Smooth muscle cell (in vitro differentiated cells): ENCODE data around the gene P2RX7. TPM values are rescaled to one million over a fixed set of nuclear protein-coding genes. Genes with fewer than 3 reads are reported as not detected.
"Not testable (repeated sequence)": the region's sequence is repeated elsewhere in the genome, so short reads cannot be mapped to it uniquely, and the experiment has no call there.

Experiments used
- DNase-seq: peaks from one replicate; lab custom pipeline; 2025; ENCODE audit not compliant: unreplicated experiment; lab: John Stamatoyannopoulos, UW
- H2AFZ ChIP-seq: fragments of 200-600 bp; sonication (generic); 2 replicates; pipeline ENCODE4 v1.6.0; 2016; ENCODE audit warnings: antibody characterized with exemption, low read depth, mild to moderate bottlenecking
- H3F3A ChIP-seq: fragments of 200-600 bp; sonication (generic); 2 replicates; pipeline ENCODE4 v1.6.0; 2017; ENCODE audit warnings: antibody characterized with exemption, low read depth
- H3K27ac ChIP-seq: fragments of 200-600 bp; sonication (generic); 2 replicates; pipeline ENCODE4 v1.5.1; 2016; ENCODE audit warnings: low read depth, mild to moderate bottlenecking
- H3K27me3 ChIP-seq: fragments of 200-600 bp; sonication (generic); 2 replicates; pipeline ENCODE4 v1.6.1; 2016; ENCODE audit warnings: low read depth, mild to moderate bottlenecking
- H3K36me3 ChIP-seq: fragments of 200-600 bp; sonication (generic); 2 replicates; pipeline ENCODE4 v1.5.1; 2016; ENCODE audit warnings: low read depth
- H3K4me1 ChIP-seq: fragments of 200-600 bp; sonication (generic); 2 replicates; pipeline ENCODE4 v1.5.1; 2016; ENCODE audit warnings: low read depth
- H3K4me2 ChIP-seq: fragments of 200-600 bp; sonication (generic); 2 replicates; pipeline ENCODE4 v1.6.0; 2016; ENCODE audit warnings: mild to moderate bottlenecking
- H3K4me3 ChIP-seq: fragments of 200-600 bp; sonication (generic); 2 replicates; pipeline ENCODE4 v1.5.1; 2016; ENCODE audit warnings: mild to moderate bottlenecking
- H3K79me2 ChIP-seq: fragments of 200-600 bp; sonication (generic); 2 replicates; pipeline ENCODE4 v1.6.0; 2016; ENCODE audit warnings: low read depth, mild to moderate bottlenecking
- H3K9ac ChIP-seq: fragments of 200-600 bp; sonication (generic); 2 replicates; pipeline ENCODE4 v1.6.0; 2016; ENCODE audit warnings: low read depth
- H3K9me3 ChIP-seq: fragments of 200-600 bp; sonication (generic); replicated peaks from 2 replicates; pipeline ENCODE4 v1.5.1; 2016; ENCODE audit warnings: low read depth
- H4K20me1 ChIP-seq: fragments of 200-600 bp; sonication (generic); 2 replicates; pipeline ENCODE4 v1.6.0; 2016; ENCODE audit warnings: low read depth
- CTCF ChIP-seq: fragments of 200-600 bp; sonication (generic); IDR thresholded peaks from 2 replicates; pipeline ENCODE4 v1.5.1; 2017; ENCODE audit warnings: borderline replicate concordance, mild to moderate bottlenecking, antibody characterized with exemption; ENCODE audit not compliant: insufficient read depth, poor library complexity, severe bottlenecking
- WGBS: methylation state at CpG from one replicate; pipeline ENCODE4 v1.1.7; 2016; ENCODE audit warnings: low lambda C conversion rate; 5-methylcytosine and 5-hydroxymethylcytosine counted together
- polyA plus RNA-seq: library from polyadenylated mRNA; unstranded; fragments of >200 nt; fragmentation: Nextera tagmentation; extraction: Ambion mirVana; gene quantifications from 2 replicates; pipeline ENCODE4 v1.2.1, GENCODE V29; 2016
- total RNA-seq: library from RNA; depleted of rRNA; stranded (reverse); fragments of >200 nt; gene quantifications from 2 replicates; pipeline ENCODE4 v1.2.3, GENCODE V29; 2014

The P2RX7 gene
- total and polyA plus RNA-seq, 2 experiments from 2014 or later = 1.1 to 1.6 TPM

DNA sequence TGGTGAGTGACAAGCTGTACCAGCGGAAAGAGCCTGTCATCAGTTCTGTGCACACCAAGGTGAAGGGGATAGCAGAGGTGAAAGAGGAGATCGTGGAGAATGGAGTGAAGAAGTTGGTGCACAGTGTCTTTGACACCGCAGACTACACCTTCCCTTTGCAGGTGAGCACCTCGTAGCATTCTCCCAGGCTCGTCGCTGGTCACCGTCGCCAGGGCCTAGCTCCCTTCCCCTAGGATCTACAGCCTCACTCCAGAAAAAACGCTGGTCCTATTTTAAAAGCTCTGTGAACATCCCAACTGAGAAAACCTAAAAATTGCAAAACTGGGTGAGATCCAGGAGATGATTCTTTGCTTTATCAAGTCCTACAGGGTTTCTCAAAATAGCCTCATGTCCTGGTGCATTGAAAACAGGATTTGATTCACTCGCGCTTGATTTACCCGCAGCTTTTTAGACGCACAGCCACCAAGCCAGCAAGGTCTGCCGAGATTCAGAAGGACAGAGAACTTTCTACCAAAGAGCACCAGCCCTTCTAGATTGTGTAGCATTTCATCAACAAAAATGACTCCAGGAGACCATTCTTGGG is 22.2 kb downstream of the P2RX7 start:
- Histone ChIP-seq H3K36me3 (no peaks in the 10 kb centered on the region), H3K79me2 (no peaks in the 10 kb centered on the region), H3K9ac (no peak overlapping the region), H3K4me2 (no peak overlapping the region), H3K4me1 (peaks cover 11% of the 10 kb centered on the region), H3K4me3 (no peak overlapping the region), H2AFZ (no peak overlapping the region), H3K9me3 (no peaks in the 10 kb centered on the region), H3K27ac (no peak overlapping the region), H3K27me3 (peaks cover under 1% of the 10 kb centered on the region), H3F3A (no peaks in the 10 kb centered on the region), H4K20me1 (no peaks in the 10 kb centered on the region)
- no peak for DNase-seq
- WGBS = 92% methylated on average over 14 of the region's 14 CpGs
- no peak for TF ChIP-seq CTCF

DNA sequence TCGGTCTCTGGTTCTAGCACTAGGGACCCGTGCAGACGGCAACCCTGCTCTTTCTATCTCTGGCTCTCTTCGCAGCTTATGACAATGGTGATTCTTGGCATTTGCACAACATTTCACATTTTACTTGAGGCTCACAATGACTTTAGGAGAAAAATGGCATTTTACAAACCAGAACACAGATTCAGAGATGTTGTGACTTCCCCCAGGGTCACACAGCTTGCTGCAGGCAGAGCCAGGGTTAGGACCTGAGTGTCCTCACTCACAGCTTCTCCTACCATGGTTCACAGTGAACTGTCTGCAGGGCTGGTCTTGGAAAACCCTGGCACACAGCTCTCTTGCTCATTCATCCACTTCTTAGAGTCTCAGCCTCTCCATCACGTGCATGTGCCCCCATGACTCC is 23.7 kb downstream of the P2RX7 start:
- 85% methylated on average over 5 of the region's 5 CpGs for WGBS
- no peaks in the 10 kb centered on the region for H3F3A ChIP-seq
- TF ChIP-seq CTCF = no peak

DNA sequence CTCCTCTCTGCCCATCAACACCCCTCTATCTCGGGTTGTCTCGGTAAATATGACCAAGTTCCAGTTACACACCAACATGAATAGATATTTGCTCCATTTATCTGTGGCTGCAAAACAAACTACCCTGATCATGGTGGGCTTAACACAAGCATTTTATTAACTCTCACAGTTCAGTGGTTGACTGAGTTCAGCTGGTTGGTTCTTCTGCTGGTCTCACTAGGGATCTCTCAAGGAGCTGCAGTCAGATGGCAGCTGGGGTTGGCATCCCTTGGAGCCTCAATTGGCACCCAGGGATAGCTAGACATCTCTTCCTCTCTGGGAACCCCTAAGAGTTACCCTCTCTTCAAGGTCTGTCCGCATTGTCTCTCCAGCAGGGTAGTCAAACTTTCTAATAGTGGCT is 25.4 kb downstream of the P2RX7 start:
- Histone ChIP-seq H2AFZ (no peak overlapping the region), H3K27ac (no peak overlapping the region), H3K4me2 (no peak overlapping the region), H3K4me1 (peaks cover 11% of the 10 kb centered on the region), H3F3A (no peaks in the 10 kb centered on the region), H3K9ac (no peak overlapping the region), H3K79me2 (no peaks in the 10 kb centered on the region), H4K20me1 (no peaks in the 10 kb centered on the region), H3K27me3 (peaks cover 5% of the 10 kb centered on the region), H3K4me3 (no peak overlapping the region), H3K9me3 (no peaks in the 10 kb centered on the region), H3K36me3 (no peaks in the 10 kb centered on the region)
- no peak for TF ChIP-seq CTCF
- WGBS = 94% methylated on average over 3 of the region's 3 CpGs
- DNase-seq = no peak

More for the DNA sequence above, 23.7 kb downstream of the P2RX7 start:
- Histone ChIP-seq H3K9ac (no peak overlapping the region), H3K4me2 (no peak overlapping the region), H3K36me3 (no peaks in the 10 kb centered on the region), H2AFZ (no peak overlapping the region), H3K9me3 (no peaks in the 10 kb centered on the region), H3K27me3 (peaks cover 5% of the 10 kb centered on the region), H4K20me1 (no peaks in the 10 kb centered on the region), H3K79me2 (no peaks in the 10 kb centered on the region), H3K27ac (no peak overlapping the region), H3K4me3 (no peak overlapping the region), H3K4me1 (peaks cover 11% of the 10 kb centered on the region)
- DNase-seq = no peak

DNA sequence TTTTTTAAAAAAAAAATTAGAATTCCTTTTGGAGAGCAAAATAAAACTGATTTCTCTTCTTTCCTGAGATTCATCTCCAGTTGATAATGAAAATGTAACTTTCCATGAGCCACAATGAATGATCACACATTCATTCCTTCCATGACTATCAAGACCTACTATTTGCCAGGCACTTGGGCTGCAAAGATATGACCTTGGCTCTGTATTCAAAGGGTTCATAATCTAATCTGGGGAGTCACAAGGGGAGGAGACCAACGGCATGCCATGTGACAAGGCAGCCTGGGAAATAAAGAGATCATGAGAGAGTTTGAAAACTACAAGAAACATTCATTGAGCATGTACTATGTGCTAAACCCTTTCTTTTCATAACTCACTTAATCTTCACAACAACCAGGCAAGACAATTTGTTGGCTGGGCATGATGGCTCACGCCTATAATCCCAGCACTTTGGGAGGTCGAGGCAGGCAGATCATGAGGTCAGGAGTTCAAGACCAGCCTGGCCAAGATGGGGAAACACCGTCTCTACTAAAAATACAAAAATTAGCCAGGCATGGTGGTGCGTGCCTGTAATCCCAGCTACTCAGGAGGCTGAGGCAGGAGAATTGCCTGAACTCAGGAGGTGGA is 26.2 kb downstream of the P2RX7 start:
- not testable (repeated sequence) for H3K9ac ChIP-seq, H3K27ac ChIP-seq, DNase-seq, H3K4me2 ChIP-seq, H3K36me3 ChIP-seq, H3K27me3 ChIP-seq, H3F3A ChIP-seq, H2AFZ ChIP-seq, H3K79me2 ChIP-seq, H3K9me3 ChIP-seq, H4K20me1 ChIP-seq, H3K4me3 ChIP-seq
- H3K4me1 ChIP-seq = peaks cover 11% of the 10 kb centered on the region
- WGBS = 91% methylated on average over 5 of the region's 5 CpGs
